Naive thymus-derived CD4-positive, alpha-beta T cell (primary cell): ENCODE results near the gene HS6ST3. TPM values are rescaled to one million over a fixed set of nuclear protein-coding genes. Genes with fewer than 3 reads are reported as not detected.
"Not testable (repeated sequence)": the region's sequence is repeated elsewhere in the genome, so short reads cannot be mapped to it uniquely, and the experiment has no call there.

ENCODE experiments used
- ATAC-seq: fragments of 150-1000 bp; cut with Tn5 transposase; 2 replicates; pipeline ENCODE4 v1.10.0; 2021; ENCODE audit warnings: mild to moderate bottlenecking, moderate library complexity
- CTCF ChIA-PET: fragments of 350-600 bp; sonication (Branson Sonifier 250); formaldehyde crosslinking; loops from one replicate; lab custom pipeline; 2021; ENCODE audit warnings: antibody characterized with exemption; lab: Charles Lee
- POLR2A ChIA-PET: fragments of 350-600 bp; sonication (Branson Sonifier 250); formaldehyde crosslinking; loops from one replicate; lab custom pipeline; 2021; ENCODE audit warnings: antibody characterized with exemption, inconsistent platforms; lab: Charles Lee
- DNase-seq, 9 donors: peaks; one replicate each; pipeline versions ENCODE4 v3.0.0 to v3.0.0-alpha.2; 2020 to 2022; ENCODE audit warnings: mixed read lengths in 1 of 9
- H3K27ac ChIP-seq: one replicate; pipeline ENCODE4 v1.7.0; 2013; ENCODE audit warnings: mild to moderate bottlenecking, low read depth, low read length, moderate library complexity
- H3K27me3 ChIP-seq, 2 donors: one replicate each; pipeline ENCODE4 v1.7.0; 2013; ENCODE audit warnings: low read length in 2 of 2, mild to moderate bottlenecking in 2 of 2, moderate library complexity in 2 of 2; ENCODE audit not compliant: control insufficient read depth in 2 of 2, insufficient read depth in 2 of 2
- H3K36me3 ChIP-seq, 3 experiments: 1 replicate in 2 of 3; 2 replicates in 1 of 3; pipeline ENCODE4 v1.7.0; 2013; ENCODE audit warnings: low read length in 3 of 3, mild to moderate bottlenecking in 3 of 3, moderate library complexity in 1 of 3; ENCODE audit not compliant: insufficient read depth in 3 of 3, control insufficient read depth in 2 of 3
- H3K4me1 ChIP-seq, 2 donors: one replicate each; pipeline ENCODE4 v1.7.0; 2013; ENCODE audit warnings: low read length in 2 of 2, mild to moderate bottlenecking in 2 of 2, moderate library complexity in 1 of 2; ENCODE audit not compliant: control insufficient read depth in 2 of 2, insufficient read depth in 2 of 2
- H3K4me3 ChIP-seq: 2 replicates; pipeline ENCODE4 v1.7.0; 2013; ENCODE audit warnings: mild to moderate bottlenecking, low read length
- H3K9me3 ChIP-seq, 3 experiments: 1 replicate in 2 of 3; 2 replicates in 1 of 3; pipeline ENCODE4 v1.7.0; 2013; ENCODE audit warnings: low read length in 3 of 3; ENCODE audit not compliant: control insufficient read depth in 2 of 3
- H3K27ac Mint-ChIP-seq, 9 donors: one replicate each; pipeline ENCODE4 v1.8.0; 2020 to 2022; ENCODE audit warnings: mixed read lengths in 9 of 9, mild to moderate bottlenecking in 8 of 9, moderate library complexity in 5 of 9, inconsistent platforms in 2 of 9
- H3K27me3 Mint-ChIP-seq, 5 donors: one replicate each; pipeline ENCODE4 v1.8.0; 2021 to 2022; ENCODE audit warnings: mixed read lengths in 5 of 5, mild to moderate bottlenecking in 1 of 5
- H3K36me3 Mint-ChIP-seq, 5 donors: one replicate each; pipeline ENCODE4 v1.8.0; 2020 to 2022; ENCODE audit warnings: mixed read lengths in 5 of 5, mild to moderate bottlenecking in 3 of 5, inconsistent platforms in 1 of 5
- H3K4me1 Mint-ChIP-seq, 7 donors: one replicate each; pipeline ENCODE4 v1.8.0; 2020 to 2022; ENCODE audit warnings: mixed read lengths in 7 of 7, mild to moderate bottlenecking in 3 of 7, inconsistent platforms in 1 of 7
- H3K4me3 Mint-ChIP-seq, 10 donors: one replicate each; pipeline ENCODE4 v1.8.0; 2020 to 2022; ENCODE audit warnings: mild to moderate bottlenecking in 10 of 10, mixed read lengths in 10 of 10, moderate library complexity in 6 of 10, inconsistent platforms in 2 of 10
- H3K9me3 Mint-ChIP-seq, 11 donors: one replicate each; pipeline ENCODE4 v1.8.0; 2020 to 2022; ENCODE audit warnings: mixed read lengths in 11 of 11, mild to moderate bottlenecking in 4 of 11, inconsistent platforms in 1 of 11, moderate library complexity in 1 of 11
- intact Hi-C, 2 donors: fragments of 100-400 bp; cut with micrococcal nuclease; formaldehyde crosslinking; loops; one replicate each; pipeline ENCODE4 v1.15.1; 2023
- polyA plus RNA-seq, 2 donors: library from polyadenylated mRNA; unstranded; fragments of 300-500 nt; fragmentation: Illumina TruSeq; gene quantifications; one replicate each; pipeline ENCODE4 v1.2.3, GENCODE V29; 2021
- total RNA-seq, 6 experiments: library from RNA in 5 of 6; stranded (reverse) in 5 of 6; gene quantifications; 1 replicate in 5 of 6; 2 replicates in 1 of 6; pipeline ENCODE4 v1.2.3 and lab custom pipeline; 2021 to 2026

Gene HS6ST3
- total and polyA plus RNA-seq, 7 experiments from 2014 or later = not detected

DNA sequence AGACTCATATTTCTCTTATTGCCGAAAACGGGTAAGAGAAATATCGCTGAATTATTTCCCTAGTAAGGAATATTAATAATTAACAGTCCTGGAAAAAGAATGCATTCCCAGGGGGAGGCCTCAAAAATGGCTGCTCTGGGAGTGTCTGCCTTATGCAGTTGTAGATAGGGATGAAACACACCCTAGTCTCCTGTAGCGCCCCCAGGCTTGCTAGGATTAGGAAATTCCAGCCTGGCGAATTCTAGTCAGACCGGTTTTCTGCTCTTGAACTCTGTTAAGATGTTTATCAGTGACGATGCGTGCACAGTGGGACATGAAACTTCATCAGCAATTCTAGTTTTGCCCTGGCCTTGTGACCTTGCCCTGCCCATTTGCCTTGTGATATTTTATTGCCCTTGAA is 18.2 kb downstream of the HS6ST3 start:
- H3K4me1 Mint-ChIP-seq, H3K36me3 Mint-ChIP-seq, H3K4me1 ChIP-seq, POLR2A ChIA-PET, H3K4me3 Mint-ChIP-seq, intact Hi-C loops, CTCF ChIA-PET, DNase-seq, H3K27me3 ChIP-seq, H3K27ac ChIP-seq, H3K4me3 ChIP-seq, H3K27ac Mint-ChIP-seq, H3K36me3 ChIP-seq, ATAC-seq: not testable (repeated sequence)
- peaks cover 0 to 11% (median 0%) of the 10 kb centered on the region in 3 experiments for H3K9me3 ChIP-seq
- peaks cover 10 to 47% (median 24%) of the 10 kb centered on the region in 11 donors for H3K9me3 Mint-ChIP-seq
- H3K27me3 Mint-ChIP-seq = peaks cover 0 to 16% (median 5%) of the 10 kb centered on the region in 5 donors

DNA sequence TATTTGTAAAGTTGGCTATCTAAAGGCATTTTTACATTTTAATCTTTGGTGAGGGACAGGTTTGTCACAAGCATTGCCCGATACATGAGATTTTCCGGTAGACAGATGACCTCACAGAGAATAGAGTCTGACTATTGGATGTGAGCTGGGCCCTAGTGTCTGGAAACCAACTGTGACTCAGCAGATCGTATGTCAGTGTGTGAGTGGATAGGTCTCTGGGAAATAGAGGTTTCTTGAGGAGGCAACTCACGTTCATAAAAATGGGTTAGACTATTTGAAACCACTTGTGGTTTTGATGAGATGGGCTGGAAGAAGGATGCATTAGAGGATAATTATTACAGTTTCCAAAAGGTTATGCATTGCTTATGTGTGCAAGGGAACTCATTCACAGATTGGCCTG is 19.2 kb downstream of the HS6ST3 start:
- Mint-ChIP-seq H3K4me1 (no peaks in the 10 kb centered on the region), H3K36me3 (peaks cover 0 to 9% (median 0%) of the 10 kb centered on the region in 5 donors)
- CTCF ChIA-PET = no interaction called here

DNA sequence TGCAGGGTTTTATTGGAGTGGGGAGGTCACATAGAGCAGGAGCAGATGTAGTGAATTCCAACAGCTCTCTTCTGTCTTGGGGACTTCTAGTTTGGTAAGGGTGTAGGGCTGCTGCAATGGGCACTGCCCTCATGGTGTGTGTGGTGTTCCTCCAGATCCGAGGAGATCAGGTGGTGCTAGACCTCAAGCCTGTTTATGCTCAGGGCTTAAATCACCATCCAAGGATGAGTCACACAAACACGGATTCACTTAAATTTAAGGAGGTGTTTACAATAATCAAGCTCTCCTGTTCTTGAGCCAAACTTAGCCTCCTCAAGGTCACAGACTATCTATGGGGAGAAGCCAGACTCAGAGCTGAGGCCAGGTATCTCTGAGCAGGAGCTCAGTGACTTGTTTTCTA is 23.0 kb downstream of the HS6ST3 start:
- intact Hi-C loops = no loop called here
- Histone ChIP-seq H3K27me3 (no peaks in the 10 kb centered on the region), H3K27ac (no peak overlapping the region), H3K4me1 (no peaks in the 10 kb centered on the region), H3K4me3 (no peak overlapping the region), H3K36me3 (no peaks in the 10 kb centered on the region), H3K9me3 (peaks cover 0 to 6% (median 0%) of the 10 kb centered on the region in 3 experiments)
- H3K27ac Mint-ChIP-seq = no peak overlapping the region
- H3K4me3 Mint-ChIP-seq = no peak overlapping the region
- ChIA-PET CTCF (no interaction called here), POLR2A (no interaction called here)
- no peaks in the 10 kb centered on the region for H3K4me1 Mint-ChIP-seq
- DNase-seq (no peak), ATAC-seq (no peak)
- H3K9me3 Mint-ChIP-seq = peaks cover 0 to 21% (median 13%) of the 10 kb centered on the region in 11 donors
- no peaks in the 10 kb centered on the region for H3K27me3 Mint-ChIP-seq
- H3K36me3 Mint-ChIP-seq = peaks cover 0 to 9% (median 0%) of the 10 kb centered on the region in 5 donors

More for the DNA sequence above, 19.2 kb downstream of the HS6ST3 start:
- Histone ChIP-seq H3K27ac (no peak overlapping the region), H3K4me1 (no peaks in the 10 kb centered on the region), H3K27me3 (no peaks in the 10 kb centered on the region), H3K4me3 (no peak overlapping the region), H3K36me3 (no peaks in the 10 kb centered on the region), H3K9me3 (peaks cover 0 to 11% (median 0%) of the 10 kb centered on the region in 3 experiments)
- Mint-ChIP-seq H3K27me3 (peaks cover 0 to 10% (median 5%) of the 10 kb centered on the region in 5 donors), H3K27ac (no peak overlapping the region), H3K9me3 (peaks cover 10 to 42% (median 24%) of the 10 kb centered on the region in 11 donors), H3K4me3 (no peak overlapping the region)
- intact Hi-C loops = no loop called here
- ATAC-seq = no peak
- DNase-seq = no peak
- POLR2A ChIA-PET = no interaction called here

DNA sequence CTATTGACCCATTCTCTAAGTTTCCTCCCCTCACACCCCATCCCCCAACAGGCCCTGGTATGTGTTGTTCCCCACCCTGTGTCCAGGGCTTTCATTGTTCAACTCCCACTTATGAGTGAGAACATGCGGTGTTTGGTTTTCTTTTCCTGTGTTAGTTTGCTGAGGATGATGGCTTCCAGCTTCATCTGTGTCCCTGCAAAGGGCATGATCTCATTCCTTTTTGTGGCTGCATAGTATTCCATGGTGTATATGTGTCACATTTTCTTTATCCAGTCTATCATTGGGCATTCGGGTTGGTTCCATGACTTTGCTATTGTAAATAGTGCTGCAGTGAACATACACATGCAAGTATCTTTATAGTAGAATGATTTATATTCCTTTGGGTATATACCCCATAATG is 25.5 kb downstream of the HS6ST3 start:
- H3K9me3 Mint-ChIP-seq, H3K9me3 ChIP-seq, H3K27me3 ChIP-seq, H3K4me1 Mint-ChIP-seq, H3K4me3 Mint-ChIP-seq, POLR2A ChIA-PET, DNase-seq, H3K27ac Mint-ChIP-seq, H3K36me3 Mint-ChIP-seq, ATAC-seq, intact Hi-C loops, H3K4me1 ChIP-seq, H3K4me3 ChIP-seq, H3K27ac ChIP-seq, H3K36me3 ChIP-seq, CTCF ChIA-PET, H3K27me3 Mint-ChIP-seq: not testable (repeated sequence)

DNA sequence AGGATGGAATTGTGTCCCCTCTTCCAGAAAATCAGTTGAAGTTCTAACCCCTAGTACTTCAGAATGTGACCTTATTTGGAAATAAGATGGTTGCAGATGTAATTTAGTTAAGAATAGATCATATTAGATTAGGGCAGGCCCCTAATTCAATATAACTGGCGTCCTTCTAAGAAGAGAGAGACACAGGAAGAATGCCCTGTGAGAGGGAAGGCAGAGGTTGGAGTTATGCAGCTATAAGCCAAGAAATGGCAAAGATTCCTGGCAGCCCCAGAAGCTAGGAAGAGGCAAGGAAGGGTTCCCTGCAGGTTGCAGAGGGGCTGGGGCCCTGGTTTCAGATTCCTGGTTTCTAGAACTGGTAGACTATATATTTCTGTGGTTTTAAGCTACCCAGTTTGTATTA is 30.0 kb downstream of the HS6ST3 start:
- Mint-ChIP-seq H3K27me3 (no peaks in the 10 kb centered on the region), H3K36me3 (no peaks in the 10 kb centered on the region), H3K27ac (no peak overlapping the region), H3K4me1 (no peaks in the 10 kb centered on the region), H3K9me3 (peaks cover 0 to 4% (median 0%) of the 10 kb centered on the region in 11 donors), H3K4me3 (no peak overlapping the region)
- Histone ChIP-seq H3K4me3 (no peak overlapping the region), H3K36me3 (no peaks in the 10 kb centered on the region), H3K27me3 (no peaks in the 10 kb centered on the region), H3K4me1 (no peaks in the 10 kb centered on the region), H3K9me3 (no peaks in the 10 kb centered on the region), H3K27ac (no peak overlapping the region)
- POLR2A ChIA-PET = no interaction called here
- DNase-seq (no peak), ATAC-seq (no peak)
- intact Hi-C loops = no loop called here
- CTCF ChIA-PET = no interaction called here

DNA sequence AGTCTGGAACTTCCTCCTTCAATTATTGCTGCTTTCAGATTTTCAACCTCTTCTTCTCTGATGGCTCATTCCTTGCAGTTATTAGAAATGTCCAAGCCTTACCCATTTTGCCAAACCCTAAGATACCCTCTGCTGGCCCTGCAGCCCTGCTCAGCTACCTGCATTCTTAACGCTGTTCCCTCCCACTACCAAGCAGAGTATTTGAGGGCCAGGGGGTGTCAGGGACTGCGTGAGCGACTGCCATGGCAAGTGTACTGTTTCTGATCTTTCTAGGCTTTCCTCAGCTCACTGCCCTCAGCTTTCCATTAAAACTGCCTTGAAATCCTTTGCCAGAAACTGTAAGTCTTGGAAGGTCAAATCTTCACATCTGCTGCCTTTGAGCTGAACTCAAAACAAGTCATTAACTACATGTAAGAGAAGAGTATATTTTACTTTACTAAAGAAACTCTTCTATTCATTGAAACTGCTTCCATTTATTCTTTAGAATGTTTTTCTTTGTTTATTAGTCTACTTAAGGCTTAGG is 41.0 kb downstream of the HS6ST3 start:
- Mint-ChIP-seq H3K4me3 (no peak overlapping the region), H3K36me3 (no peaks in the 10 kb centered on the region), H3K9me3 (peaks cover 0 to 9% (median 0%) of the 10 kb centered on the region in 11 donors), H3K27me3 (no peaks in the 10 kb centered on the region), H3K4me1 (no peaks in the 10 kb centered on the region), H3K27ac (no peak overlapping the region)
- H3K27ac ChIP-seq = no peak overlapping the region
- H3K27me3 ChIP-seq = no peaks in the 10 kb centered on the region
- intact Hi-C loops = no loop called here
- DNase-seq = no peak
- no peak overlapping the region for H3K4me3 ChIP-seq
- no peaks in the 10 kb centered on the region for H3K9me3 ChIP-seq
- no peak for ATAC-seq
- no peaks in the 10 kb centered on the region for H3K4me1 ChIP-seq
- ChIA-PET POLR2A (no interaction called here), CTCF (no interaction called here)
- no peaks in the 10 kb centered on the region for H3K36me3 ChIP-seq

DNA sequence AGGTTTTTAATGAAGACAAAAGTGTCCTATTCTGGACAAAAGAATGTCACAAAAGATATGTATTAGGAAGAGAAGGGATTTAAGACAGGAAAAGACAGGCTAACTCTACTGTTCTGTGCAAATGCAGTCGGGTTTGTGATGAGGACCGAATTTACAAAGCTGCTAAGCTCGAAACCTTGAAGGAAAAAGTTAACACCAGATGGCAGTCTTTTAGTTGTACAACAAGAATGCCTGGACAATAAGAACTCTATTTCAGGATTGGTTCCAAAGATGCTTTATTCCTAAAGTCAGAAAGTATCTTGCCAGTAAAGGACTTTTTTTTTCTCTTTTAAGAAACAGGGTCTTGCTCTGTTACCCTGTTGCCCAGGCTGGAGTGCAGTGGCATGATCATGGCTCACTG is 51.1 kb downstream of the HS6ST3 start:
- Mint-ChIP-seq H3K4me1 (no peaks in the 10 kb centered on the region), H3K27me3 (peaks cover 0 to 3% (median 0%) of the 10 kb centered on the region in 5 donors), H3K27ac (no peak overlapping the region), H3K9me3 (peaks cover 0 to 5% (median 0%) of the 10 kb centered on the region in 11 donors), H3K36me3 (no peaks in the 10 kb centered on the region), H3K4me3 (no peak overlapping the region)
- no peak for DNase-seq
- ChIA-PET POLR2A (no interaction called here), CTCF (no interaction called here)
- Histone ChIP-seq H3K4me1 (no peaks in the 10 kb centered on the region), H3K4me3 (no peak overlapping the region), H3K27me3 (no peaks in the 10 kb centered on the region), H3K9me3 (no peaks in the 10 kb centered on the region), H3K27ac (no peak overlapping the region), H3K36me3 (no peaks in the 10 kb centered on the region)
- intact Hi-C loops = no loop called here
- no peak for ATAC-seq
